BE2C (cell line): ENCODE results near the gene LMOD3.

Experiments
- DNase-seq: peaks from one replicate; pipeline ENCODE4 v3.0.0-alpha.2; 2020
- H3K27me3 ChIP-seq: fragments of 250-450 bp; sonication (Bioruptor Pico); 2 replicates; pipeline ENCODE4 v1.5.1; 2020; ENCODE audit warnings: mild to moderate bottlenecking
- H3K36me3 ChIP-seq: fragments of 250-450 bp; sonication (Bioruptor Pico); 2 replicates; pipeline ENCODE4 v1.5.1; 2020; ENCODE audit warnings: mild to moderate bottlenecking
- H3K4me1 ChIP-seq: fragments of 250-450 bp; sonication (Bioruptor Pico); 2 replicates; pipeline ENCODE4 v1.5.1; 2020
- H3K4me3 ChIP-seq: 2 replicates; pipeline ENCODE4 v1.5.1; 2011; ENCODE audit warnings: low read depth, low read length
- H3K9me3 ChIP-seq: fragments of 250-450 bp; sonication (Bioruptor Pico); 2 replicates; pipeline ENCODE4 v1.5.1; 2020
- TF ChIP-seq, protein P1 (sequence below): IDR thresholded peaks from 2 replicates; pipeline ENCODE4 v1.5.1; 2012; ENCODE audit warnings: mild to moderate bottlenecking, low read depth, low read length

Gene LMOD3

GRCh38 chr3:69096299-69096698 lies 26.1 kb downstream of the LMOD3 start:
- TF ChIP-seq, protein P1, sequence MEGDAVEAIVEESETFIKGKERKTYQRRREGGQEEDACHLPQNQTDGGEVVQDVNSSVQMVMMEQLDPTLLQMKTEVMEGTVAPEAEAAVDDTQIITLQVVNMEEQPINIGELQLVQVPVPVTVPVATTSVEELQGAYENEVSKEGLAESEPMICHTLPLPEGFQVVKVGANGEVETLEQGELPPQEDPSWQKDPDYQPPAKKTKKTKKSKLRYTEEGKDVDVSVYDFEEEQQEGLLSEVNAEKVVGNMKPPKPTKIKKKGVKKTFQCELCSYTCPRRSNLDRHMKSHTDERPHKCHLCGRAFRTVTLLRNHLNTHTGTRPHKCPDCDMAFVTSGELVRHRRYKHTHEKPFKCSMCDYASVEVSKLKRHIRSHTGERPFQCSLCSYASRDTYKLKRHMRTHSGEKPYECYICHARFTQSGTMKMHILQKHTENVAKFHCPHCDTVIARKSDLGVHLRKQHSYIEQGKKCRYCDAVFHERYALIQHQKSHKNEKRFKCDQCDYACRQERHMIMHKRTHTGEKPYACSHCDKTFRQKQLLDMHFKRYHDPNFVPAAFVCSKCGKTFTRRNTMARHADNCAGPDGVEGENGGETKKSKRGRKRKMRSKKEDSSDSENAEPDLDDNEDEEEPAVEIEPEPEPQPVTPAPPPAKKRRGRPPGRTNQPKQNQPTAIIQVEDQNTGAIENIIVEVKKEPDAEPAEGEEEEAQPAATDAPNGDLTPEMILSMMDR, result no peak
- Histone ChIP-seq H3K4me3 (no peak overlapping the region), H3K27me3 (no peaks in the 10 kb centered on the region), H3K4me1 (no peaks in the 10 kb centered on the region), H3K36me3 (peaks cover 11% of the 10 kb centered on the region), H3K9me3 (no peaks in the 10 kb centered on the region)
- DNase-seq, result no peak

GRCh38 chr3:69095636-69096035 lies 26.8 kb downstream of the LMOD3 start:
- Histone ChIP-seq H3K27me3 (no peaks in the 10 kb centered on the region), H3K9me3 (no peaks in the 10 kb centered on the region), H3K4me3 (no peak overlapping the region), H3K4me1 (no peaks in the 10 kb centered on the region), H3K36me3 (peaks cover 11% of the 10 kb centered on the region)
- TF ChIP-seq, protein P1, result no peak
- no peak for DNase-seq

DNA sequence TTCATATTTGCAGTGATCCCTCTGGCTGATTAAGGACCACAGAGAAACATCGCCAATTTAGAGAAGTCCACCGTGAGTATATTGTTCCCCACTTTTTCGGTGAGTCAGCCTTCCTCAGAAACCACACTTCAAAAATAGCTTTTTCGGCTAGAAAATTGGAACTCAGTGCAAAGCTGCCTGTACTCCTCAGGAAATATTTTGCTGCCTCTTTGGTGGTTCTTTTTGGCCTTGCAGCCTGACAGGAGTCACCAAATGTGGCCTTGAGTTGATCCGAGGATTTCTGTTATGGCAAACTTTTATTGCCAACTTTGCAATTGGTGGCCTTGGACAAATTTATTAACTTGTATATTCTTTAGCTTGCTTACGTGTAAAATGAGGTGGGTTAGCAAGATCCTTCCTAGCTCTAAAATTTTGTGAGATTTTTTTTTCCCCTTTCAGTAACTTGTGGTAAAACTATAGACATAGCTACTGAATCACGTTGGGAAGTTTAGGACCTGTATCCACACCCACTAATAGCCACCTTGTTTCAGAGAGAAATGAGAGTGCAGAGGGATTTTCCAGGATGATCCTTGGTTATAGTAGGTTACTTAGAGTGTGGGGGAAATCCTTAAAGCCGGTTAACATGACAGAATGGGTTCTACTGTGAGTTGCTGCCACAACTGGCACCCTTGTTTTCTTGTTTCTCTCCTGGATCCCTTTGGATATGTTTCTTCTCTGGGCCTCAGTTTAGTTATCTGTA lies 27.8 kb downstream of the LMOD3 start:
- Histone ChIP-seq H3K9me3 (no peaks in the 10 kb centered on the region), H3K4me1 (no peaks in the 10 kb centered on the region), H3K36me3 (peaks cover 11% of the 10 kb centered on the region), H3K27me3 (no peaks in the 10 kb centered on the region), H3K4me3 (no peak overlapping the region)
- TF ChIP-seq, protein P1, result no peak
- no peak for DNase-seq

GRCh38 chr3:69092030-69092516 lies 30.3 kb downstream of the LMOD3 start:
- DNase-seq, result no peak
- Histone ChIP-seq H3K36me3 (peaks cover 11% of the 10 kb centered on the region), H3K4me3 (no peak overlapping the region), H3K27me3 (no peaks in the 10 kb centered on the region), H3K4me1 (no peaks in the 10 kb centered on the region), H3K9me3 (no peaks in the 10 kb centered on the region)
- TF ChIP-seq, protein P1, result no peak

DNA sequence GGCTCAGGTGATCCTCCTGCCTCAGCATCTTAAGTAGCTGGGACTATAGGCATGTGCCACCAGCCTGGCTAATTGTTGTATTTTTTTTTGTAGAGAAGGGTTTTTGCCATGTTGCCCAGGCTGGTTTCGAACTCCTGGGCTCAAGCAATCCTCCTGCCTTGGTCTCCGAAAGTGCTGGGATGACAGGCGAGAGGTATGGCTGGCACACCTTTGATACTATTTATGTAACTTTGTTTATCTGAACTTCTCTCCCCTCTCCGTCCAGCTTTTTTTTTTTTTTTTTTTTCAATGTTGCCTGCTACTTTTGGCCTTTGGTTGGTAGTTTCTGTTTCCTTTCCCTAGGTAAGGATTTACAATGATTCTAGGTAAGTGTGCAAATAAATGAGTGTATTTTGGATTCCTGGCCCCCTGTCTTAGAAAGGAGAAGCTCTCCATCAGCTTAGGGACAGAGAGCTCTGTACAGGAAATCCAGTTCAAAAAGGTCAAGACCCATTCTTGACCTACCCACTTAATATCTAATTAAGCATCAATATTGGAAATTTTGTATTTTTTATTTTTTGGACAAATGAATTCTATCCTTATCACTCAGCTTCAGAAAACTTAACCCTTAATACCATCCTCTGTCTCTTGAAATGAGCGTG lies 30.9 kb downstream of the LMOD3 start:
- Histone ChIP-seq H3K27me3 (no peaks in the 10 kb centered on the region), H3K36me3 (peaks cover 11% of the 10 kb centered on the region), H3K4me1 (no peaks in the 10 kb centered on the region), H3K4me3 (no peak overlapping the region), H3K9me3 (no peaks in the 10 kb centered on the region)
- no peak for DNase-seq
- TF ChIP-seq, protein P1, result no peak

GRCh38 chr3:69090021-69090420 lies 32.4 kb downstream of the LMOD3 start:
- H3K4me1 ChIP-seq, result no peaks in the 10 kb centered on the region; the same call in 1 of the 2 replicates
- H3K4me3 ChIP-seq, result no peak overlapping the region

More at GRCh38 chr3:69090021-69090420, 32.4 kb downstream of the LMOD3 start:
- H3K27me3 ChIP-seq, result no peaks in the 10 kb centered on the region
- H3K36me3 ChIP-seq, result peaks cover 11% of the 10 kb centered on the region
- TF ChIP-seq, protein P1, result no peak
- no peak for DNase-seq
- no peaks in the 10 kb centered on the region for H3K9me3 ChIP-seq
